ENCODE results near the gene PRKCQ. TPM values are rescaled to one million over a fixed set of nuclear protein-coding genes. Genes with fewer than 3 reads are reported as not detected.
A peak's percentile ranks its signal among the peaks of the same experiment; 100 is the strongest.

Gene PRKCQ
- total and polyA plus RNA-seq, 2 of the 13 experiments (the other 11 are each of a cell fraction or from before 2014, with no cell fraction given), result 0.13 to 0.35 TPM

DNA sequence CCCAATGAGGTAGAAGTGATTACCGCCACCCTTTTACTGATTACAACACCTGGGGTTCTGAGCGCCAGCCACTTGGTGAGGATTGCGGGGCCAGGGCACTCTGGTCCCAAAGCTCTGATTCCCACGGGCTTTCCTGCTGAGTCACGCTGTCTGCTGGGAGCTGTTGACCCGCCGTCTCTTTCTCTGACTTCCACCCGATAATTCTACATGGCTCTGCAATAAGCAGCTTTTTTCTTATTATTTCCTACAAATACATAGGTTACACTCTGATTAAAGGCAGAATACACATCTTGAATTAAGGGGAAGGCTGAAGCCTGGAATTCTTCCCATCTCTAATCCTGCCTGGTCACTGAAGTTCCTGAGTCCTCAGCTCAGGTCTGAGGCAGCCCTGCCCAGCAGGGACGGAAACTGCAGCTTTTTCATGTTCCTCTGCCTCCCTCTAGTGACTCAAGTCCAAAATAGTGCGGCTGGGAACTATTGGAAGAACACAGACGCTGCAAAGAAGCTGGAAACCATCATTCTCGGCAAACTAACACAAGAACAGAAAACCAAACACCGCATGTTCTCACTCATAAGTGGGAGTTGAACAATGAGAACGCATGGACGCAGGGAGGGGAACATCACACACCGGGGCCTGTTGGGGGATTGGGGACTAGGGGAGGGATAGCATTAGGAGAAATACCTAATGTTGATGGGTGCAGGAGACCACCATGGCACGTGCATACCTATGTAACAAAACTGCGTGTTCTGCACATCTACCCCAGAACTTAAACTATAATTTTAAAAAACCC lies 178.3 kb downstream of the PRKCQ start (continued):
- TF ChIP-seq, protein P1, sequence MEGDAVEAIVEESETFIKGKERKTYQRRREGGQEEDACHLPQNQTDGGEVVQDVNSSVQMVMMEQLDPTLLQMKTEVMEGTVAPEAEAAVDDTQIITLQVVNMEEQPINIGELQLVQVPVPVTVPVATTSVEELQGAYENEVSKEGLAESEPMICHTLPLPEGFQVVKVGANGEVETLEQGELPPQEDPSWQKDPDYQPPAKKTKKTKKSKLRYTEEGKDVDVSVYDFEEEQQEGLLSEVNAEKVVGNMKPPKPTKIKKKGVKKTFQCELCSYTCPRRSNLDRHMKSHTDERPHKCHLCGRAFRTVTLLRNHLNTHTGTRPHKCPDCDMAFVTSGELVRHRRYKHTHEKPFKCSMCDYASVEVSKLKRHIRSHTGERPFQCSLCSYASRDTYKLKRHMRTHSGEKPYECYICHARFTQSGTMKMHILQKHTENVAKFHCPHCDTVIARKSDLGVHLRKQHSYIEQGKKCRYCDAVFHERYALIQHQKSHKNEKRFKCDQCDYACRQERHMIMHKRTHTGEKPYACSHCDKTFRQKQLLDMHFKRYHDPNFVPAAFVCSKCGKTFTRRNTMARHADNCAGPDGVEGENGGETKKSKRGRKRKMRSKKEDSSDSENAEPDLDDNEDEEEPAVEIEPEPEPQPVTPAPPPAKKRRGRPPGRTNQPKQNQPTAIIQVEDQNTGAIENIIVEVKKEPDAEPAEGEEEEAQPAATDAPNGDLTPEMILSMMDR (CRISPR knock-in tag; IDR thresholded peaks at IDR 0.05), result peak; percentile 93
- peak; percentile 53; the same call in 1 of the 2 replicates for TF ChIP-seq ETV5 (CRISPR knock-in tag; IDR thresholded peaks at IDR 0.05; ENCODE audit: borderline replicate concordance)
- TF ChIP-seq ZNF530 (CRISPR knock-in tag; IDR thresholded peaks at IDR 0.05; ENCODE audit: low read depth), result no peak
- TF ChIP-seq ZNF615 (CRISPR knock-in tag; IDR thresholded peaks at IDR 0.05; ENCODE audit: borderline replicate concordance), result no peak
- TF ChIP-seq, protein P2, sequence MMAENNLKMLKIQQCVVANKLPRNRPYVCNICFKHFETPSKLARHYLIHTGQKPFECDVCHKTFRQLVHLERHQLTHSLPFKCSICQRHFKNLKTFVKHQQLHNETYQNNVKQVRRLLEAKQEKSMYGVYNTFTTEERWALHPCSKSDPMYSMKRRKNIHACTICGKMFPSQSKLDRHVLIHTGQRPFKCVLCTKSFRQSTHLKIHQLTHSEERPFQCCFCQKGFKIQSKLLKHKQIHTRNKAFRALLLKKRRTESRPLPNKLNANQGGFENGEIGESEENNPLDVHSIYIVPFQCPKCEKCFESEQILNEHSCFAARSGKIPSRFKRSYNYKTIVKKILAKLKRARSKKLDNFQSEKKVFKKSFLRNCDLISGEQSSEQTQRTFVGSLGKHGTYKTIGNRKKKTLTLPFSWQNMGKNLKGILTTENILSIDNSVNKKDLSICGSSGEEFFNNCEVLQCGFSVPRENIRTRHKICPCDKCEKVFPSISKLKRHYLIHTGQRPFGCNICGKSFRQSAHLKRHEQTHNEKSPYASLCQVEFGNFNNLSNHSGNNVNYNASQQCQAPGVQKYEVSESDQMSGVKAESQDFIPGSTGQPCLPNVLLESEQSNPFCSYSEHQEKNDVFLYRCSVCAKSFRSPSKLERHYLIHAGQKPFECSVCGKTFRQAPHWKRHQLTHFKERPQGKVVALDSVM (CRISPR knock-in tag; IDR thresholded peaks at IDR 0.05), result no peak
- no peak for TF ChIP-seq GPN1 (CRISPR knock-in tag; IDR thresholded peaks at IDR 0.05; ENCODE audit: borderline replicate concordance)
- no peak for TF ChIP-seq HDAC1 (CRISPR knock-in tag; IDR thresholded peaks at IDR 0.05)
- TF ChIP-seq FOXC1 (CRISPR knock-in tag; IDR thresholded peaks at IDR 0.05; ENCODE audit: borderline replicate concordance), result no peak
- TF ChIP-seq, protein P3, sequence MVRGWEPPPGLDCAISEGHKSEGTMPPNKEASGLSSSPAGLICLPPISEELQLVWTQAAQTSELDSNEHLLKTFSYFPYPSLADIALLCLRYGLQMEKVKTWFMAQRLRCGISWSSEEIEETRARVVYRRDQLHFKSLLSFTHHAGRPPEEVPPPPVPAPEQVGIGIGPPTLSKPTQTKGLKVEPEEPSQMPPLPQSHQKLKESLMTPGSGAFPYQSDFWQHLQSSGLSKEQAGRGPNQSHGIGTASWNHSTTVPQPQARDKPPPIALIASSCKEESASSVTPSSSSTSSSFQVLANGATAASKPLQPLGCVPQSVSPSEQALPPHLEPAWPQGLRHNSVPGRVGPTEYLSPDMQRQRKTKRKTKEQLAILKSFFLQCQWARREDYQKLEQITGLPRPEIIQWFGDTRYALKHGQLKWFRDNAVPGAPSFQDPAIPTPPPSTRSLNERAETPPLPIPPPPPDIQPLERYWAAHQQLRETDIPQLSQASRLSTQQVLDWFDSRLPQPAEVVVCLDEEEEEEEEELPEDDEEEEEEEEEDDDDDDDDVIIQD (CRISPR knock-in tag; IDR thresholded peaks at IDR 0.05; ENCODE audit: low read depth), result no peak
- TF ChIP-seq, protein P4, sequence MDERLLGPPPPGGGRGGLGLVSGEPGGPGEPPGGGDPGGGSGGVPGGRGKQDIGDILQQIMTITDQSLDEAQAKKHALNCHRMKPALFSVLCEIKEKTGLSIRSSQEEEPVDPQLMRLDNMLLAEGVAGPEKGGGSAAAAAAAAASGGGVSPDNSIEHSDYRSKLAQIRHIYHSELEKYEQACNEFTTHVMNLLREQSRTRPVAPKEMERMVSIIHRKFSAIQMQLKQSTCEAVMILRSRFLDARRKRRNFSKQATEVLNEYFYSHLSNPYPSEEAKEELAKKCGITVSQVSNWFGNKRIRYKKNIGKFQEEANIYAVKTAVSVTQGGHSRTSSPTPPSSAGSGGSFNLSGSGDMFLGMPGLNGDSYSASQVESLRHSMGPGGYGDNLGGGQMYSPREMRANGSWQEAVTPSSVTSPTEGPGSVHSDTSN (CRISPR knock-in tag; IDR thresholded peaks at IDR 0.05), result no peak
- TF ChIP-seq, protein P5, sequence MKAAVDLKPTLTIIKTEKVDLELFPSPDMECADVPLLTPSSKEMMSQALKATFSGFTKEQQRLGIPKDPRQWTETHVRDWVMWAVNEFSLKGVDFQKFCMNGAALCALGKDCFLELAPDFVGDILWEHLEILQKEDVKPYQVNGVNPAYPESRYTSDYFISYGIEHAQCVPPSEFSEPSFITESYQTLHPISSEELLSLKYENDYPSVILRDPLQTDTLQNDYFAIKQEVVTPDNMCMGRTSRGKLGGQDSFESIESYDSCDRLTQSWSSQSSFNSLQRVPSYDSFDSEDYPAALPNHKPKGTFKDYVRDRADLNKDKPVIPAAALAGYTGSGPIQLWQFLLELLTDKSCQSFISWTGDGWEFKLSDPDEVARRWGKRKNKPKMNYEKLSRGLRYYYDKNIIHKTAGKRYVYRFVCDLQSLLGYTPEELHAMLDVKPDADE (CRISPR knock-in tag; IDR thresholded peaks at IDR 0.05), result no peak
- peak; percentile 97 for TF ChIP-seq NFE2L2 (IDR thresholded peaks at IDR 0.05; ENCODE audit: low read length)
- TF ChIP-seq, protein P6, sequence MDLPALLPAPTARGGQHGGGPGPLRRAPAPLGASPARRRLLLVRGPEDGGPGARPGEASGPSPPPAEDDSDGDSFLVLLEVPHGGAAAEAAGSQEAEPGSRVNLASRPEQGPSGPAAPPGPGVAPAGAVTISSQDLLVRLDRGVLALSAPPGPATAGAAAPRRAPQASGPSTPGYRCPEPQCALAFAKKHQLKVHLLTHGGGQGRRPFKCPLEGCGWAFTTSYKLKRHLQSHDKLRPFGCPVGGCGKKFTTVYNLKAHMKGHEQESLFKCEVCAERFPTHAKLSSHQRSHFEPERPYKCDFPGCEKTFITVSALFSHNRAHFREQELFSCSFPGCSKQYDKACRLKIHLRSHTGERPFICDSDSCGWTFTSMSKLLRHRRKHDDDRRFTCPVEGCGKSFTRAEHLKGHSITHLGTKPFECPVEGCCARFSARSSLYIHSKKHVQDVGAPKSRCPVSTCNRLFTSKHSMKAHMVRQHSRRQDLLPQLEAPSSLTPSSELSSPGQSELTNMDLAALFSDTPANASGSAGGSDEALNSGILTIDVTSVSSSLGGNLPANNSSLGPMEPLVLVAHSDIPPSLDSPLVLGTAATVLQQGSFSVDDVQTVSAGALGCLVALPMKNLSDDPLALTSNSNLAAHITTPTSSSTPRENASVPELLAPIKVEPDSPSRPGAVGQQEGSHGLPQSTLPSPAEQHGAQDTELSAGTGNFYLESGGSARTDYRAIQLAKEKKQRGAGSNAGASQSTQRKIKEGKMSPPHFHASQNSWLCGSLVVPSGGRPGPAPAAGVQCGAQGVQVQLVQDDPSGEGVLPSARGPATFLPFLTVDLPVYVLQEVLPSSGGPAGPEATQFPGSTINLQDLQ (CRISPR knock-in tag; IDR thresholded peaks at IDR 0.05), result no peak
- TF ChIP-seq RNF2 (conservative IDR thresholded peaks at IDR 0.05; ENCODE audit: low read depth), result 0 out of 2 replicates have a peak, but pooled peaks have one; percentile 32
- no peak for TF ChIP-seq ZNF430 (CRISPR knock-in tag; IDR thresholded peaks at IDR 0.05)
- TF ChIP-seq PHF20 (CRISPR knock-in tag; IDR thresholded peaks at IDR 0.05), result no peak
- no peak for TF ChIP-seq PRPF4 (IDR thresholded peaks at IDR 0.05; ENCODE audit: low read depth, low read length, poor library complexity, severe bottlenecking)
- TF ChIP-seq THAP11 (CRISPR knock-in tag; IDR thresholded peaks at IDR 0.05), result 0 out of 2 replicates have a peak, but pooled peaks have one; percentile 14

Data from HepG2 (cell line).